Islet precursor cell (in vitro differentiated cells): ENCODE data around the gene NBDY.
"Not testable (repeated sequence)": the region's sequence is repeated elsewhere in the genome, so short reads cannot be mapped to it uniquely, and the experiment has no call there.

Experiments
- DNase-seq: peaks from one replicate; pipeline ENCODE4 v3.0.0-alpha.2; 2018

NBDY gene

GRCh38 chrX:56802921-56803849 lies 74.1 kb downstream of the NBDY start:
- DNase-seq, result peak; percentile 76

DNA sequence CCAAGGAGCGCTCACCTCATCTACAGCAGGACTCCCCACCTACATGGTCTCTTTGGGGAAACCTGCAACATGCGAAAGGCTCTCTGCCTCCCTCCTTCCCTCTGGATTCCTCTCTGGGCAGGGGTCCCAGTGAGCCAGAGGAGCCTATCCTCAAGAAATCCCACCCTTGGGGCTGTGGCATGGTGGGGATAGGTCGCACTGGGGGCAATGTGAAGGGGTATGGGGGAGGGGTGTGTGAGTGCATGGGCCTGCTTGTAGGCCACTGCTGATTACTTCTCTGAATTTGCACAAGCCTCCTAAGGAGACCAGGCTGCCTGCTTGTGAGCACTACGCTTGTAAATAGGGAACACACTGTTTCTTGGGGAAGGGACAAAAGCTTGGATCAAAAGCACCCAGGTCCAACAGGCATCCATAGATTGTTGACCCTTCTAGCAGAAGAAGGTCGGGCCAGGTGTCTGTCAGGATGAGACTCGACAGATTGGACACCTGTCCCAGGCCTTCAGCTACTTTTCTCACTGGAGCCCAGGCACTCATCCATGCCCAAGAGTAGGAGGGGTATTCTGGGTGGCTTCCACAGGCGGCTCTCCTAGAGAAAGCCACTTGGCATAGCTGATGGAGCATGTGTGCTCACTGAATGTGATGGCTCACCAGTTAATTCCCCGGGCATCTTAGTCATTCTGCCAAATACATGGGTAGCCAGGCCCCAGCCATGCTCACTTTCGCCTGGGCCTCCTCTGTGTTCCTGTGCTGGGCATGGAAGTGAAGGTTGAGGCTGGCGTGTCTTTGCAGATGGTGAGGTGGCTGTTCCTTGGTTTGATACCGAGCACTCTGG lies 75.0 kb downstream of the NBDY start:
- peak; percentile 22 for DNase-seq

- peak; percentile 20 for DNase-seq
These were observed 75.8 kb downstream of the NBDY start for GRCh38 chrX:56804867-56805266.

DNA sequence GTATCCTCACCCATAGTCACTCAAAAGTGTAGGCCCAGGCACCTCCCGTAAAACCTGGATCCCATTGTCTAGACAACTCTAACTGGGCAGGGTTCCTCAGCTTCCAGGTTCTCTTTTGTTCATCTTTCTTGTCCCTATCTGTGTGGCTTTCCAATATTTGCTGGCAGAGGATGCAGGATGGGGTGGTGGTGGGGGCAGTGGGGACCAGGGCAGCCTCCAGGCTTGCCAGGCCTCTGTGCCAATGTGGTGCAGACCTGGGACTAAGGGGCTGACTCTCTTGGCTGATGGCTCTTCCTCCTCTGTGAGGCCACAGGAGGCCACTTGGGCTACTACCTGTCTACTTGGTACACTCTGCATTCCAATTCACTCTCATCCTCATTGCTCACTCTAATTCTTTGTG lies 76.4 kb downstream of the NBDY start:
- DNase-seq, result no peak

- DNase-seq, result not testable (repeated sequence)
These were observed 77.1 kb downstream of the NBDY start for GRCh38 chrX:56806176-56806575.

DNA sequence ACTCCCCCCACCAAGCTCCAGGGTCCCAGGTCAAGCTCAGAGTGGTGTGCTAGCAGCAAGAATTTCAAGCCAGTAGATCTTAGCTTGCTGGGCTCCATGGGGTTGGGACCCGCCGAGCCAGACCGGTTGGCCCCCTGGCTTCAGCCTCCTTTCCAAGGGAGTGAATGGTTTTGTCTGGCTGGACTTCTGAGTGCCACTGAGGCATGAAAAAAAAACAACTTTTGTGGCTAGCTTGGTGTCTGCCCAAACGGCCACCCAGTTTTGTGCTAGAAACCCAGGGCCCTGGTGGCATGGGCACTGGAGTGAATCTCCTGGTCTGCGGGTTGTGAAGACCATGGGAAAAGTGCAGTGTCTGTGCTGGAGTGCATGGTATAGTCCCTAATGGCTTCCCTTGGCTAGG lies 82.6 kb downstream of the NBDY start:
- no peak for DNase-seq

GRCh38 chrX:56812515-56813105 lies 83.6 kb downstream of the NBDY start:
- no peak for DNase-seq

- DNase-seq, result peak; percentile 45
These were observed 84.3 kb downstream of the NBDY start for GRCh38 chrX:56813318-56813837.

GRCh38 chrX:56817179-56817578 lies 88.1 kb downstream of the NBDY start:
- no peak for DNase-seq

GRCh38 chrX:56826020-56826419 lies 97.0 kb downstream of the NBDY start:
- no peak for DNase-seq

- no peak for DNase-seq
These were observed 104.6 kb downstream of the NBDY start for GRCh38 chrX:56833626-56834025.

DNA sequence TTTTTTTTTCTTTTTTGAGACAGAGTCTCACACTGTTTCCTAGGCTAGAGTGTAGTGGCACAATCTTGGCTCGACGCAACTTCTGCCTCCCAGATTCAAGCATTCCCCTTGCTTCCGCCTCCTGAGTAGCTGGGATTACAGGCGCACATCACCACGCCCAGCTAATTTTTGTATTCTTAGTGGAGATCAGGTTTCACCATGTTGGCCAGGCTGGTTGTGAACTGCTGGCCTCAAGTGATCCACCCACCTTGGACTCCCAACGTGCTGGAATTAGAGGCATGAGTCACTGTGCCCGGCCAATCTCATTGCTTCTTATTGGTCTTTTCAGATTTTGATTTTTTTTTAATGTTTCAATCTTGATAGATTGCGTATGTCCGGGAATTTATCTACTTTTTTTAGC lies 124.4 kb downstream of the NBDY start:
- DNase-seq, result no peak

DNA sequence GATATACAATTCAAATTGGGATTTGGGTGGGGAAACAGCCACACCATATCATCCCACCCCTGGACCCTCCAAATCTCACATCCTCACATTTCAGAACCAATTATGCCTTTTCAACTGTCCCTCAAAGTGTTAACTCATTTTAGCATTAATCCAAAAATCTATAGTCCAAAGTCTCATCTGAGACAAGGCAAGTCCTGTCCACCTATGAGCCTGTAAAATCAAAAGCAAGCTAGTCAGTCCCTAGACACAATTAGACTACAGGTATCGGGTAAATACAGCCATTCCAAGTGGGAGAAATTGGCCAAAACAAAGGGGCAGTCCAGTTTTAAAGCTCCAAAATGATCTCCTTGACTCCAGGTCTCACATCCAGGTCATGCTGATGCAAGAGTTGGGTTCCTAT lies 128.0 kb downstream of the NBDY start:
- DNase-seq, result no peak

DNA sequence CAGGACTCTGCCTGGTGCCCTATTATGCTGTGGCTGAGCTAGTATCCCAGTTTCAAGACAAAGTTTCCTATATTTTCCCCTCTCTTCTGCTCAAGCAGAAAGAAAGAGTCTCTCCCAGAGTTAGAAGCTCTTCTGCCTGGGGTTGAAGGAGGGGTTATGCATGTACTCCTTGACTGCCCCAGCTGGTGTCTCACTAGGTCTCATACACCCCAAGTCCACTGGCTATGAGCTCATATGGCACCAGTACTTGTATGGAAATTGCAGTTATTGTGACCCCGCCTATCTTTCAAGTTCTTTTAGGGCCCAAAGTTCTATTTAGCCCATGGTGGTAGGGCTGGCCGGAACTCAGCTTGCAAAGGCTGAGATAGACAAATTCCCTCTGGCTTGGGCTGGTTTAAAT lies 131.8 kb downstream of the NBDY start:
- no peak for DNase-seq
